AG04450 (cell line): ENCODE measurements around the gene TCERG1L. TPM values are rescaled to one million over a fixed set of nuclear protein-coding genes. Genes with fewer than 3 reads are reported as not detected.

ENCODE experiments used
- CTCF ChIA-PET: fragments of 300-600, 350-600 bp; formaldehyde crosslinking; extraction: SDS; loops from one replicate; lab custom pipeline; 2022; ENCODE audit warnings: antibody characterized with exemption, inconsistent platforms; lab: Charles Lee
- POLR2A ChIA-PET: fragments of 350-600 bp; formaldehyde crosslinking; extraction: SDS; loops from one replicate; lab custom pipeline; 2021; ENCODE audit warnings: antibody characterized with exemption, inconsistent platforms; lab: Yijun Ruan, JAX
- DNase-seq: peaks from one replicate; pipeline ENCODE4 v3.0.0-alpha.2; 2011; ENCODE audit warnings: low read depth, low spot score
- H3K27ac ChIP-seq: one replicate; pipeline ENCODE4 v1.5.1; 2012; ENCODE audit warnings: low read depth, low read length, control low read depth
- H3K27me3 ChIP-seq: one replicate; pipeline ENCODE4 v1.6.0; 2012; ENCODE audit warnings: low read length; ENCODE audit not compliant: control insufficient read depth, insufficient read depth
- H3K4me3 ChIP-seq: 2 replicates; pipeline ENCODE4 v1.5.1; 2011; ENCODE audit warnings: mild to moderate bottlenecking, low read depth, low read length, control low read depth
- H3K9me3 ChIP-seq: 2 replicates; pipeline ENCODE4 v1.5.1; 2012; ENCODE audit warnings: low read length; ENCODE audit not compliant: control insufficient read depth, insufficient read depth
- polyA plus RNA-seq: library from polyadenylated mRNA; depleted of rRNA; stranded (reverse); fragments of >200 nt; gene quantifications from 2 replicates; pipeline ENCODE4 v1.2.3, GENCODE V29; 2011
- TF ChIP-seq, protein P1 (sequence below): IDR thresholded peaks from 2 replicates; pipeline ENCODE4 v1.5.1; 2011; ENCODE audit warnings: low read depth, low read length, control low read depth, inconsistent platforms

The TCERG1L gene
- polyA plus RNA-seq, 1 experiment = not detected

DNA sequence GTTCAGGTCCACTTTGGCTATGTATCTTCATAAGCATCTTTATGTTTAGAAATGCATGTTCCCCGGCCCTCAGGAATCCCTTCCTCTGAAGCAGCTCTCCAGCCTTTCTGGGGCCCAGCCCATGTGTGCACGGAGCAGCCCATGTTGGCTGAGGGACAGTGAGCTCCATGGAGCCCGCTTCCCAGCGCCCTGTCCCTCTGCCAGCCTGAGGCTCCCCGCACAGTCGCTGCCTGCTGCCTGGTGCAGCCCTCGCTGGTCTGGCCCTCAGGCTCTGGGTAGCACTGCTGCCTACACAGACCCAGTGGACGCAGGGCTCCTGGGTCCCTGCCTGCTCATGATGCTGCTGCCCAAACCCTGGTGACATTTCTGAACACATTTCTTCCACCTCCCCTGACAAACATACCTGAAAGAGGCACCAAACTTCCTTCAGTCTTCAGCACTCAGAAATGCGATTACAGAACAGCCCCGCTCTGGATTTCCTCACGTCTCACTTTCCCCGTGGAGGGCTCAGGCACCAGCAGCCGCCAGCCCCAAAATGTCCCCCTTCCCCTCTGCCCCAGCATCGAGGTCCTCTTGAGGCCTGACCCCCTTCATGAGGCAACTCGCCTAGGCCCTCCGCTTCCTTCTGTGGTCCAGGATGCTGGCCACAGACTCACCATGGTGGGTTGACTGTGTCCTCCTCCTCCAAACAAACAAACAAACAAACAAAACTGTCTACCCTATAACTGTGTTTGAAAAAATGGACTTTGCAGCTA lies 5.0 kb upstream of the TCERG1L start:
- no peak overlapping the region for H3K4me3 ChIP-seq
- H3K27ac ChIP-seq = no peak overlapping the region
- no peaks in the 10 kb centered on the region for H3K27me3 ChIP-seq
- ChIA-PET CTCF (no interaction called here), POLR2A (no interaction called here)
- TF ChIP-seq, protein P1, sequence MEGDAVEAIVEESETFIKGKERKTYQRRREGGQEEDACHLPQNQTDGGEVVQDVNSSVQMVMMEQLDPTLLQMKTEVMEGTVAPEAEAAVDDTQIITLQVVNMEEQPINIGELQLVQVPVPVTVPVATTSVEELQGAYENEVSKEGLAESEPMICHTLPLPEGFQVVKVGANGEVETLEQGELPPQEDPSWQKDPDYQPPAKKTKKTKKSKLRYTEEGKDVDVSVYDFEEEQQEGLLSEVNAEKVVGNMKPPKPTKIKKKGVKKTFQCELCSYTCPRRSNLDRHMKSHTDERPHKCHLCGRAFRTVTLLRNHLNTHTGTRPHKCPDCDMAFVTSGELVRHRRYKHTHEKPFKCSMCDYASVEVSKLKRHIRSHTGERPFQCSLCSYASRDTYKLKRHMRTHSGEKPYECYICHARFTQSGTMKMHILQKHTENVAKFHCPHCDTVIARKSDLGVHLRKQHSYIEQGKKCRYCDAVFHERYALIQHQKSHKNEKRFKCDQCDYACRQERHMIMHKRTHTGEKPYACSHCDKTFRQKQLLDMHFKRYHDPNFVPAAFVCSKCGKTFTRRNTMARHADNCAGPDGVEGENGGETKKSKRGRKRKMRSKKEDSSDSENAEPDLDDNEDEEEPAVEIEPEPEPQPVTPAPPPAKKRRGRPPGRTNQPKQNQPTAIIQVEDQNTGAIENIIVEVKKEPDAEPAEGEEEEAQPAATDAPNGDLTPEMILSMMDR = no peak
- H3K9me3 ChIP-seq = peaks cover 83% of the 10 kb centered on the region
- no peak for DNase-seq

DNA sequence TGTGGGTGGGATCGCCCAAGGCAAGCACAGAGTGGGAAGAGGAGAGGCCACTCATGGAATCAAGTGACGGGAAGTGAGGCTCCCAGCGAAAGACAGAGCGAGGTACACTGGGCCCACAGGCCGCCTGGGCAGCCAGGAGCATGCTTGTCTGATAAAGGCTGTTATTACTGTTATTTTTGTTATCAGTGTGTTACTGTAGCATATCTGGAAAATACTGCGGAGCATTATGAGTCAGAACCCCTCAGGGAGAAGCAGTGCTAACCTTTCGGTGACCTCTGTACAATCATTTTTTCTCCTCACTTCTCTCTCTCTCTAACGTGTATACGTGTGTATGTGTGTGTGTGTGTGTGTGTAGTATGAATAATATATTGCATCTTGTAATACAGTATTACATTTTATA lies 3.8 kb upstream of the TCERG1L start:
- Histone ChIP-seq H3K4me3 (no peak overlapping the region), H3K27me3 (no peaks in the 10 kb centered on the region), H3K27ac (no peak overlapping the region), H3K9me3 (peaks cover 77% of the 10 kb centered on the region)
- TF ChIP-seq, protein P1 = no peak
- DNase-seq = no peak
- CTCF ChIA-PET = no interaction called here
- POLR2A ChIA-PET = no interaction called here

DNA sequence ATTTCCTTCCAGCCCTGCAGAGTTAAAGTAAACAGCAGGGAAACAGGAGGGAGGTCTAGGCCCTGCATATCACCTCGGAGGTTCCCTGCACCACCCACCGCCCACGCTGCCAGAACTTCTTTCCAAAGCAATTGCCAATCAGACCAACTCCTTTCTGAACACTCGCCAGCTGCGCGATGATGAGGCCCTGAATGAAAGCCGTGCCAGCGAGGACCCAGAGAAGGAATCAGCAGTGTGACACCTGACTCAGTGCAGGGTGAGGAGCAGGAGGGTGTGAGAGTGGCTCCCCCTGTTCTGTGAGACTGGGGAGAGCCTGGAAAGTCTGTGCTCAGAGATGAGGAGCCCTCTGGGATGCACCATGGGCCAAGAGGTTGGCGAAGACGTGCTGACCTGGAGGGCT lies 3.3 kb upstream of the TCERG1L start:
- CTCF ChIA-PET = no interaction called here

DNA sequence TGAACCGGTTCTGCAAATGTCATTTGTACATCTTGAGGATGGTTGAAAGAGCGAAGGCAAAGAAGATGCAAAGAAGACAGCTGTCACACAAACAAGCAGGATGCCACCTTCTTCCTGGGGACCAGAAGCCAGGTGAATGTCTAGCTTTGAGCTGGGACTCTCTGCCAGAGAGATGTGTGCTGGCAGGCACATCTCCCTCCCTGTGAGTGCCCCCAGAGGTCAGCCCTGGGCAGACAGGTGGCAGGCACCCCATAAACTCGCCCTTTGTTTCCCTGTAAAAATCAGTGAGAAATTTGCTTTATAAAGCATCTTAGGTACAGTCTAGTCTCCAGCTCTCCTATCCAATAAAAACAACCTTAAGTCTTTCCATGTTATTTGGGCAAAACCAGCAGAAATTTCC lies 2.6 kb upstream of the TCERG1L start:
- no peak for DNase-seq
- Histone ChIP-seq H3K9me3 (peaks cover 69% of the 10 kb centered on the region), H3K27me3 (no peaks in the 10 kb centered on the region), H3K4me3 (no peak overlapping the region), H3K27ac (no peak overlapping the region)
- TF ChIP-seq, protein P1 = no peak
- ChIA-PET CTCF (no interaction called here), POLR2A (no interaction called here)

More for the DNA sequence above, 3.3 kb upstream of the TCERG1L start:
- peaks cover 75% of the 10 kb centered on the region for H3K9me3 ChIP-seq
- H3K27ac ChIP-seq = no peak overlapping the region
- TF ChIP-seq, protein P1 = no peak
- DNase-seq = no peak
- H3K4me3 ChIP-seq = no peak overlapping the region
- H3K27me3 ChIP-seq = no peaks in the 10 kb centered on the region
- POLR2A ChIA-PET = no interaction called here

DNA sequence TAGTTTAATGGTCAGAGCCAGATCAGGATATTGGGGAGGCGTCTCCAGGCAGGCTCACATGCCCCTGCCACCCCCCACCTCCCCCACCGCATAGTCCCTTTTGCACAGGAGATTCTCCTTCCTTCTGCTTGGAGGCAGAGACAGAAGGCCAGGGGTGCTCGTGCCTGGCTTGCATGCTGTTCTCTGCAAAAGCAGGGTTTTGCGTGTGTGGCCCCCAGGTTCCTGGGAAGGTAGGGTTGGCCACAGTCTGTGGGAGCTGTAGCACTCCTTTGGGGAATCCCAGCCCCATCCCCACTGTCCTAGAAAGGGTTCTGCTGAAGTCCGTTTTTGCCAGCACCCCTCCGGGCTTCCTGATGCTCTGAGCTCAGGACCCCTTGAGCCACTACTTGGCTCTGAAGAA lies 1.9 kb upstream of the TCERG1L start:
- Histone ChIP-seq H3K9me3 (peaks cover 62% of the 10 kb centered on the region), H3K27me3 (no peaks in the 10 kb centered on the region), H3K27ac (no peak overlapping the region), H3K4me3 (no peak overlapping the region)
- TF ChIP-seq, protein P1 = no peak
- POLR2A ChIA-PET = no interaction called here
- no peak for DNase-seq
- CTCF ChIA-PET = no interaction called here
